Stimulated activated CD4-positive, alpha-beta T cell treated with anti-CD3 and anti-CD28 coated beads, Interleukin-2, amount 100 ng/mL, for 4 hours (primary cell): Measurements from ENCODE around the gene FGD6.
"Not testable (repeated sequence)": the region's sequence is repeated elsewhere in the genome, so short reads cannot be mapped to it uniquely, and the experiment has no call there.

Experiments
- DNase-seq: peaks from one replicate; pipeline ENCODE4 v3.0.0-alpha.2; 2020; ENCODE audit warnings: low read depth

Gene FGD6

GRCh38 chr12:95205016-95205624, 12.1 kb downstream of the FGD6 start:
- no peak for DNase-seq

- no peak for DNase-seq
Measured at GRCh38 chr12:95204141-95204866, 13.0 kb downstream of the FGD6 start.

- no peak for DNase-seq
Measured at GRCh38 chr12:95203487-95204030, 13.7 kb downstream of the FGD6 start.

- no peak for DNase-seq
Measured at GRCh38 chr12:95202691-95203486, 14.4 kb downstream of the FGD6 start.

GRCh38 chr12:95201056-95201670, 16.1 kb downstream of the FGD6 start:
- DNase-seq: no peak

- DNase-seq: no peak
Measured at GRCh38 chr12:95200128-95200894, 17.0 kb downstream of the FGD6 start.

GRCh38 chr12:95198914-95199313, 18.4 kb downstream of the FGD6 start:
- DNase-seq: no peak

- no peak for DNase-seq
Measured at GRCh38 chr12:95197636-95198035, 19.6 kb downstream of the FGD6 start.

GRCh38 chr12:95196875-95197569, 20.2 kb downstream of the FGD6 start:
- DNase-seq: not testable (repeated sequence)

- no peak for DNase-seq
Measured at GRCh38 chr12:95195122-95195521, 22.1 kb downstream of the FGD6 start.

GRCh38 chr12:95193139-95193538, 24.1 kb downstream of the FGD6 start:
- DNase-seq: no peak

GRCh38 chr12:95192271-95192670, 25.0 kb downstream of the FGD6 start:
- no peak for DNase-seq

GRCh38 chr12:95191060-95191696, 26.1 kb downstream of the FGD6 start:
- DNase-seq: no peak

- no peak for DNase-seq
Measured at GRCh38 chr12:95187865-95188415, 29.3 kb downstream of the FGD6 start.

- no peak for DNase-seq
Measured at GRCh38 chr12:95185854-95186253, 31.4 kb downstream of the FGD6 start.

GRCh38 chr12:95185072-95185471, 32.2 kb downstream of the FGD6 start:
- DNase-seq: no peak

- DNase-seq: no peak
Measured at GRCh38 chr12:95184121-95184520, 33.1 kb downstream of the FGD6 start.

GRCh38 chr12:95182868-95183415, 34.3 kb downstream of the FGD6 start:
- no peak for DNase-seq

GRCh38 chr12:95181103-95181502, 36.2 kb downstream of the FGD6 start:
- no peak for DNase-seq

GRCh38 chr12:95179011-95179410, 38.3 kb downstream of the FGD6 start:
- no peak for DNase-seq
